Mesothelial cell of epicardium (in vitro differentiated cells): ENCODE results near the gene FGD3. TPM values are rescaled to one million over a fixed set of nuclear protein-coding genes. Genes with fewer than 3 reads are reported as not detected.

ENCODE experiments used
- DNase-seq, 2 experiments: peaks; one replicate each; pipeline ENCODE4 v3.0.0; 2021; ENCODE audit warnings: low spot score in 2 of 2; ENCODE audit not compliant: unreplicated experiment in 2 of 2
- H3K27ac Mint-ChIP-seq: 2 replicates; pipeline ENCODE4 v1.8.0; 2021; ENCODE audit warnings: mixed read lengths
- H3K27me3 Mint-ChIP-seq: 2 replicates; pipeline ENCODE4 v1.8.0; 2021; ENCODE audit warnings: low read depth, mixed read lengths
- H3K36me3 Mint-ChIP-seq: 2 replicates; pipeline ENCODE4 v1.8.0; 2021; ENCODE audit warnings: mixed read lengths
- H3K4me1 Mint-ChIP-seq: 2 replicates; pipeline ENCODE4 v1.8.0; 2021; ENCODE audit warnings: mixed read lengths
- H3K4me3 Mint-ChIP-seq: 2 replicates; pipeline ENCODE4 v1.8.0; 2021; ENCODE audit warnings: mild to moderate bottlenecking, moderate library complexity, mixed read lengths
- H3K9me3 Mint-ChIP-seq: 2 replicates; pipeline ENCODE4 v1.8.0; 2021; ENCODE audit warnings: mixed read lengths
- total RNA-seq: library from RNA; stranded (reverse); gene quantifications from 3 replicates; pipeline ENCODE4 v1.2.1, GENCODE V29; 2021
- TF ChIP-seq, protein P1 (sequence below): fragments of 200-600 bp; sonication (generic); IDR thresholded peaks from one replicate; pipeline ENCODE4 v1.5.0; 2021; ENCODE audit warnings: antibody characterized with exemption; ENCODE audit not compliant: unreplicated experiment

The FGD3 gene
- total RNA-seq, 1 donor from 2014 or later: 36.3 TPM

DNA sequence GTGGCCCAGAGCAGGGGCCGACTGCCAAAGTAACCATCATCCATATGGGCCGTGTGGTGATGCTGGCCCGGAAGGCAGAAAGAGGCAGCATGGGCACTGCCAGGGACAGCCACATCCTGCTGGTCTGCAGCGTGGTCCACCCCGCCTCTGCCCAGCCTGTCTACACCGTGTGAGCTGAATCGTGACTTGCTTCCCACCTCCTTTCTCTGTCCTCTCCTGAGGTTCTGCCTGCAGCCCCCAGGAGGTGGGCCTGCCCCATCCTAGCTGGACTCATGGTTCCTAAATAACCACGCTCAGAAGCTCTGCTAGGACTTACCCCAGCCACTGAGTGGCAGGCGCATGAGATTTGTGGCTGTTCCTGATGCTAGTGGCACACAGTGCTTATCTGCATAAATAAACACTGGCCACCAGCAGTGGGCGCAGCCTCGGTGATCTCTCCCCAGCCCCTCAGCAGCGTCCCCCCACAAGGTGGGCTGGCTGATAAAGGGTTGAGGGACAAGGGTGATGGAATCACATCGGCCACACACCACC is 88.6 kb downstream of the FGD3 start:
- no peaks in the 10 kb centered on the region for H3K9me3 Mint-ChIP-seq
- H3K36me3 Mint-ChIP-seq: peaks cover 1% of the 10 kb centered on the region
- H3K27ac Mint-ChIP-seq: no peak overlapping the region
- no peak overlapping the region for H3K4me3 Mint-ChIP-seq
- no peak for DNase-seq
- TF ChIP-seq, protein P1, sequence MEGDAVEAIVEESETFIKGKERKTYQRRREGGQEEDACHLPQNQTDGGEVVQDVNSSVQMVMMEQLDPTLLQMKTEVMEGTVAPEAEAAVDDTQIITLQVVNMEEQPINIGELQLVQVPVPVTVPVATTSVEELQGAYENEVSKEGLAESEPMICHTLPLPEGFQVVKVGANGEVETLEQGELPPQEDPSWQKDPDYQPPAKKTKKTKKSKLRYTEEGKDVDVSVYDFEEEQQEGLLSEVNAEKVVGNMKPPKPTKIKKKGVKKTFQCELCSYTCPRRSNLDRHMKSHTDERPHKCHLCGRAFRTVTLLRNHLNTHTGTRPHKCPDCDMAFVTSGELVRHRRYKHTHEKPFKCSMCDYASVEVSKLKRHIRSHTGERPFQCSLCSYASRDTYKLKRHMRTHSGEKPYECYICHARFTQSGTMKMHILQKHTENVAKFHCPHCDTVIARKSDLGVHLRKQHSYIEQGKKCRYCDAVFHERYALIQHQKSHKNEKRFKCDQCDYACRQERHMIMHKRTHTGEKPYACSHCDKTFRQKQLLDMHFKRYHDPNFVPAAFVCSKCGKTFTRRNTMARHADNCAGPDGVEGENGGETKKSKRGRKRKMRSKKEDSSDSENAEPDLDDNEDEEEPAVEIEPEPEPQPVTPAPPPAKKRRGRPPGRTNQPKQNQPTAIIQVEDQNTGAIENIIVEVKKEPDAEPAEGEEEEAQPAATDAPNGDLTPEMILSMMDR: no peak
- peaks cover 9% of the 10 kb centered on the region for H3K4me1 Mint-ChIP-seq
- no peaks in the 10 kb centered on the region for H3K27me3 Mint-ChIP-seq

DNA sequence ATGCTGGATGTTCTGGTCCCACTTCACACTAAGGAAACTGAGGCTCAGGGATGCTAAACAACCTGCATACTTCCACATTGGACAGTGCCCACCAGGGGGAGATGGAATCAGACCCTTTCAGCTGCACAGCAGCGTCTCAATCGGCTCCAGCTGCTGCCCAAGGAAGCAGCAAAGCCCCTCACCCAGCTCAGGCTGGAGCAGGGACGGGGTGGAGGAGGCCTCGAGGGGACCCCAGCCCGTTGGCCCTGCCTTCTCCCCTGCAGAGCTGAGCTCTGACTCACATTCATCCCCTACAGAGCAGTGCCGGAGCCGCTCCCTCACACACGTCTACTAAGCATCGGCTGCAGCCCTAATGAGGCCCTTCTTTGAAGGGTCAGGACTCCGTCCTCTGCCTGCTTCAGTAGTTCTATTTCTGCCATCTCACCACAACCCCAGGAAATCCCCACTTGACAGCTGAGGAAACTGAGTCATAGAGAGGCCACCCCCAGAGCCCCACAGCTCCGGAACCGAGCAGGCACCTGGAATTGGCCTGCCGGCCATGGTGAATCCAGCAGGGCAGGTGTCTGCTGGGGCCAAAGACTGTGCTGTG is 89.7 kb downstream of the FGD3 start:
- Mint-ChIP-seq H3K4me1 (peaks cover 9% of the 10 kb centered on the region), H3K36me3 (no peaks in the 10 kb centered on the region), H3K4me3 (no peak overlapping the region), H3K27me3 (no peaks in the 10 kb centered on the region), H3K27ac (no peak overlapping the region), H3K9me3 (no peaks in the 10 kb centered on the region)
- DNase-seq: no peak
- TF ChIP-seq, protein P1: peak; percentile 45

DNA sequence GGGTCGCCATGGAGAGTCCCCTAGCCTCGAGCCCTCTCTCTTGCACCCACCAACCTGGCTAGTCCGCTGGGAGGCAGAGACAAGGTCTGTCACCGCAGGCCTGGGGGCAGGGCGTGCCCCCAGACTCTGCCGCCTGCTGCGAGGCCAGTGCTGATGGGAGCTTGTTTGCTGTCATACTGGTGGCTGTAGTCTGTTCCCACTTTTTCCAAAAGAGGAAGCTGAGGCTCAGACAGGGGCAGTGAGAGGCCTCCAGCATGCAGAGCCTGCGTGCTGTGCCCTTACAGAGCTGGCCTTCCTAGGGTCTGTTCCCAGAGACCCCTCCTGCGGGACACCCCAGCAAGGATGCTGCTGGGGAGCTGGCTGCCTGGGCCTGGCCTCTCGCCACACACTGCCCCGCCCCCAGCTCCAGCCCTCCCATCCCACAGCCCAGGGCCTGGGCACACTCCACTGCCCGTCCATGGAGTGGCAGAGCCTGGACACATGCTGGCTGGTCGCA is 90.2 kb downstream of the FGD3 start:
- H3K4me1 Mint-ChIP-seq: peaks cover 9% of the 10 kb centered on the region
- no peaks in the 10 kb centered on the region for H3K9me3 Mint-ChIP-seq
- H3K4me3 Mint-ChIP-seq: no peak overlapping the region
- H3K27me3 Mint-ChIP-seq: no peaks in the 10 kb centered on the region
- no peaks in the 10 kb centered on the region for H3K36me3 Mint-ChIP-seq
- TF ChIP-seq, protein P1: no peak
- no peak for DNase-seq
- no peak overlapping the region for H3K27ac Mint-ChIP-seq

DNA sequence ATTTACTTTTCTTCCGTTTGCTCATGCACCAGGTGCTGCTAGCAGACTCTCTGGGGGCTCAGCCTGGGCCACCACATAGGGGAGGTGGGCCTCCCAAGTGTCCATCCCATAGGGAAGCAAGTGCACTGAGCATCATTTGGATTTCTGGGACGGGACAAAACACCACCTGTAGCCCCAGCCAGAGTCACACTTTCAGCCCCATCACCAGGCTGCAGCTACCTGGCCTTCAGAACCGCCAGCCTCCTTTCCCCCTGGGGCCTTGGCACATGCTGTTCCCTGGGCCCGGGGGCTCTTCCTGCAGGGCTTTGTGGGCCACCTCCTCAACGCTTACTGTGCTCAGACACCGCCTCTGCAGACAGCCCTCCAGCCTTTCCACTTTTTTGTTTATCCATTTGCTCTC is 91.6 kb downstream of the FGD3 start:
- no peaks in the 10 kb centered on the region for H3K27me3 Mint-ChIP-seq
- H3K27ac Mint-ChIP-seq: no peak overlapping the region
- no peaks in the 10 kb centered on the region for H3K36me3 Mint-ChIP-seq
- TF ChIP-seq, protein P1: no peak
- no peak for DNase-seq
- no peak overlapping the region for H3K4me3 Mint-ChIP-seq
- H3K4me1 Mint-ChIP-seq: peaks cover 5% of the 10 kb centered on the region
- H3K9me3 Mint-ChIP-seq: no peaks in the 10 kb centered on the region

DNA sequence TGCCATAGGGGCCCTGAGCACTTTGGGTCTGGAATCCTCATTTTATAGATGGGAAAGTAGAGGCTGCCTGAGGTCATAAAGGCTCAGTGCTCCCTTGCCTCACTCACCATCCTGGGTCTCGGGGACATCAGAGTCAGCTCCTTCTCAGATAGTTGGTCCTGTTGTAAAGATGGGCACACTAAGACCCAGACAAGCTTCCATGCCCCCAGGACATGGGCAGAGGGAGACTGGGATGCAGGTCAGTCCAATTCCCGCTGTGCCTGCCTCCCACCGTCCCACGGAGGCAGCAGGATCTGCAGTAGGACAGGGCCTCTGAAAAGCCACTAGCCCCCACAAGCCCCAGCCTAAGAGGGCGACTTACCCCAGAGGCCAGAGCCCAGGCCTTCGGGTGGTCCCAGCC is 92.1 kb downstream of the FGD3 start:
- no peak overlapping the region for H3K27ac Mint-ChIP-seq
- H3K9me3 Mint-ChIP-seq: no peaks in the 10 kb centered on the region
- H3K27me3 Mint-ChIP-seq: no peaks in the 10 kb centered on the region
- no peak overlapping the region for H3K4me3 Mint-ChIP-seq
- DNase-seq: no peak
- TF ChIP-seq, protein P1: no peak
- H3K36me3 Mint-ChIP-seq: no peaks in the 10 kb centered on the region
- peaks cover 5% of the 10 kb centered on the region for H3K4me1 Mint-ChIP-seq
